Effector CD8-positive, alpha-beta T cell (primary cell): ENCODE measurements around the gene CPM.

Experiments used
- DNase-seq: peaks from one replicate; lab custom pipeline; 2025; lab: John Stamatoyannopoulos, UW

Gene CPM

DNA sequence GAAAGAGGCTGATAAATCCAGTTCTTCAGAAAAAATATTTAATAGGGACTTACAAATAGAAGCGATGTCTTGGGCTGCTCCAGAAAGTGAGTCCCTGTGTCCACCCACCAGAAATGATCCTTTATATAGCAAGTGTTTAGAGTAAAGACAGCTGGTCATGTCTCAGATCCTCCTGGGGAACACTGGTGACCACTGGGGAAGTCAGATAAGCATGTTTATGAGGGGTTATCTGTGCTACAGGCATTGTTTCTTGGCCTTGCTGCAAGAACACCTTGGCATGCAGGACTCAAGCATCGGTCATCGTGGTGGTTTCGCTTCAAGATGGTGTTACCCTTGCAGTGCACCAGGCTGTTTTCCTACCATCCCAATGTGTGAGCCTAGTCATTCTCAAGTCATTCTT, 27.2 kb downstream of the CPM start:
- no peak for DNase-seq

DNA sequence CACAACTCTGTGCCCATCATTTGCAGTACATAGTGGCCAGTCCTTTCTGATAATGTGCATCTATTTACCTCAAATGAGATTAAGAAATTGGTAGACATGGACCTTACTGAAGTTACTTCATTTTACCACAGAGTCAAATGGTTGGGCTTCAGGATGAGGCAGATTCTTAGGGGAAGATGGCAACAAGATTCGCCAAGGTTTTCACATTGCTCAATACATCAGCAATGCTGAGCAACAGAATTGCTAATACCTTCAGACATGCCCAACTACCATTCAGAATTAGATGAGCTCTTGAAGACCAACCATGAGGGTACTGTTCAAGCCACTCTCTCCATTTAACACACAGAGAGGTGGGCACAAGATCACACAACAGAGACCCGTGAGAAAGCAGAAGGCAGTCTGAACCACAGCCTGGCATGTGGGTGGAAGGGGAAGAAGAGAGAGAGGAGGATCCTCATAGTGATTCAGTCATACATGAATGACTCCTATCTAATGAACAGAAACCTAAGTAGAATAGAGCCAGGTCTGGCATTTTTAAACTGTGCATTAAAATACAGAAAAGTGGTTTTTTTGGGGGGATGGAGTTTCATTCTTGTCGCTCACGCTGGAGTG, 28.5 kb downstream of the CPM start:
- DNase-seq = no peak

- no peak for DNase-seq
Observed at GRCh38 chr12:68903511-68903910, 29.5 kb downstream of the CPM start.

DNA sequence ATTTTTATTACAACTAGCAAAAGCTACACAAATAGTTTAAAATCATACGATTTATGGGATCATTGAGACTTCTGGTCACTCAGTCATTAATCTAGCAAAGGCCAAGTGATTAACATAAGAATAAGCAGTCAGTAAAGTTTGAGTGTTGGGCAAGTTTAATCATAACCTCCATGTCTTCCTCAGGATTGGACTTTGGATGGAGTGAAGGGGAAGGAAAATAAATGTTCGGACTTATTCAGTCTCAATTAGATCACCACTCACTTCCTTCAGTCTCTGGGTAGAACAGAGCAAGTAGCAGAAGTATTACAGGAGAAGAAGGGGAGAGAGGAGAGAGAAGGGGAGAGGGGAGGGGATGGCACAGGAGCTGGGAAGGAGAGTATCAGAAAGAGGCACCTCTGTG, 31.4 kb downstream of the CPM start:
- DNase-seq = no peak

GRCh38 chr12:68901145-68901544, 31.8 kb downstream of the CPM start:
- DNase-seq = no peak

GRCh38 chr12:68900241-68900640, 32.7 kb downstream of the CPM start:
- DNase-seq = no peak

- DNase-seq = no peak
Observed at GRCh38 chr12:68899251-68899771, 33.7 kb downstream of the CPM start.

- DNase-seq = no peak
Observed at GRCh38 chr12:68896881-68897540, 36.0 kb downstream of the CPM start.

- DNase-seq = no peak
Observed at GRCh38 chr12:68894276-68894855, 38.6 kb downstream of the CPM start.

GRCh38 chr12:68893741-68894140, 39.2 kb downstream of the CPM start:
- DNase-seq = no peak

DNA sequence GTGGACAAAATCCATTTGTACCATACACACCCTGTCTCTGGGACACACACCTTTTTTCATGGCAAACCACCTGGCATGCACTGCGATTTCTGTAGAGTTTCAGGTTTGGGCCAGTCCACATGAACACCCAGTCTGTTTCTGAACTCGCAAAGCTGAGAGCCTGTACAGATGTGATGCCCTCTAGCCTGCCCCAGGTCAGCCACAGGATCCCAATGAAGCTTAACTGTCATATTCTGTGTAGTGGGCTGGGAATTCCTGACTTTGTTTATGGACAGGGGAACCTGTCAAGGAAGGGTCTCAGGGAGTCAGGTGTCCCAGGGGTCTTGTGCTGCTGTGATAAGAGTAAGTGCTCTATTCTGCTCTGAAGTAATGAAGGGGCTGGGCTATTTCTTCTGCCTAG, 39.8 kb downstream of the CPM start:
- DNase-seq = no peak

GRCh38 chr12:68891141-68891540, 41.8 kb downstream of the CPM start:
- DNase-seq = no peak

DNA sequence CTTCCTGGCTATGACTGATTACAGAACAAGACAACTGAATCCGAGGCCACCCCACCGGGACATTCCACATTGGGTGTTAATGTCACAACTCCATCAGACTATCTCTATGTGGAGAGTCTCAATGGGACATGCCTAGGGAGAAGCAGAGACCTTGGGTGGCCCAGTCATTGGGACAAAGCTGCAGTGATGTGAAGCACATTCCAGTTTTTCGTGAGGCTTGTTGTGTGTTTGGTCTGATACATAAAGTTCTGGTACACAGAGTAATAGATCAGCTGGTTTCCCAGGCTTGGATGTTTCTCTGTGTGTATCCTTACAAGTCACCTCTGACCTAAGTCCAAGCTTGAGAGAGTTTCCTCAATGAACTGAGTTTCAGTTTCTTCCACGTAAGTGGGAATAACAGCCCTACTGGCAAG, 42.3 kb downstream of the CPM start:
- no peak for DNase-seq

- DNase-seq = no peak
Observed at GRCh38 chr12:68888243-68888642, 44.7 kb downstream of the CPM start.

GRCh38 chr12:68887641-68888040, 45.3 kb downstream of the CPM start:
- no peak for DNase-seq

- DNase-seq = no peak
Observed at GRCh38 chr12:68886636-68887572, 46.1 kb downstream of the CPM start.

DNA sequence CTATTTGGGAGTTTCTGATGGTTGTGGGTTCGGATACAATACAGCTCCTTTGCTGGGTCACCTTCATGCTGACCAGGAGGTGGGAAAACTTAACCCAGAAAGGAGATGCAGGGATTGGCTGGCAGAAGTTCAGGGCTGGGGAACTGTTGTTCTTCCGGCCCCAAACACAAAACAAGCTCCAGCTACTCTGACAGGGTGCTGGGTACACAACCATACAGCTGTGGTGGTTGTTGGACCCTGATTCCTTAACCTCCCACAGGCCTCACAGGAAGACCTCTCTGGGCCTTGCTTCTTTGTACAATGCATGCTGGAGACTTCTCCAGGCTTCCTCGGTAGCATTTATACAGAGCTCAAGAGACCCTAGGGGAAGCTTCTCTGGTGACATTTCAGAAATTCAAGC, 47.6 kb downstream of the CPM start:
- DNase-seq = no peak

DNA sequence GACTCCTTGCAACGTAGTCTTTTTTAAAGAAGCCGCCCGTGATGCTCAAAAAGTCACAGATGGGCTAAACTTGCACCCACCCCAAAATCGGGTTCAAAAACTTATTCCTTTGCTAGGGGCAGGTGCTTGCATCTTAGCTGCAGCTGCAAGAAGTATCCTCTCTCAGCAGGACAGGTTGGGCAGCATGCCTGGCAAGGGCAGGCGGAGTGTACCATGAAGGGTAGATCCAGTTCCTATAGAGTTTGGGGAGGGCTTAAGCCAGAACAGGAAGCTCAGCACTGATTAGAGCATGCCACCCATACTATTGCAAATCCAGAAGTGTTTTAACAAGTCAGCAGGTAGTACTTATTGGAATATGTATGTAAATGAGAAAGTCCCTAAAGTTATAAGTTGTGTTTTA, 48.7 kb downstream of the CPM start:
- DNase-seq = no peak

GRCh38 chr12:68883151-68883550, 49.8 kb downstream of the CPM start:
- DNase-seq = no peak

GRCh38 chr12:68882251-68882964, 50.6 kb downstream of the CPM start:
- no peak for DNase-seq

DNA sequence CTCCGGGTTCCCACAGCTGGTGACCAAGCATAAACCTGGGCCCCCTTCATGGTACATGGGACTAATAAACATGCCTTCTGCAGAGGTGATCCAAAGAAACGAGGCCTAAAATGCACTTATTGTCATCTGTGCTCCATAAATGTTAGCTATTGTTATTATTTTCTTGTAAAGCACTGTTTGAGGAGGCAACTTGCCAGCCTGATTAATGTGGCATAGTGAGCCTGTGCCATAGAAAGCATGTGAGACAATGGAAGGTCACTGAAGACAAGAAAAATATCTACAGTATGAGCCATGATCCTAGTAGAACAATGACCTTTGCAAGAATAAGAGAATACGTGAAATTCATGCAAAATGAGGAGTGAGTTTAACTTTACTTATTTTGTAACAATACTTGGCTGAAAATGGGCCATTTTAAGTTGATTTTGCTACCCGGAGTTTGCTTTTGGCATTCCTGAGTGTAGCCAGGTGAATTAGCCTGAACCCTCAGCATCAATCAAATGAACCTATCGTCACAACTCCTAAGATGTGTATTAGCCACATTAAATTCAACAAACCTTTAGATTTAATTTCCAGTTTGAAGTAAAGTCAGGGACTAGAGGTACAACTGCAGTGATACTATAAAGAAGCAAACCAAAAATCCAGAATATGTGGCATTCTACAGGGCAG, 52.2 kb downstream of the CPM start:
- no peak for DNase-seq
